HEK293 (cell line): ENCODE measurements around the gene AP5S1.

Source experiments
- HOXD13 ChIP-seq: sonication (generic); formaldehyde crosslinking; IDR thresholded peaks from 2 replicates; pipeline ENCODE4 v1.8.0; 2022; ENCODE audit warnings: missing genetic modification reagents, borderline replicate concordance
- KLF9 ChIP-seq: fragments of 450-650 bp; formaldehyde crosslinking; IDR thresholded peaks from 2 replicates; pipeline ENCODE4 v1.5.1; 2016; ENCODE audit warnings: missing biosample characterization, missing genetic modification characterization, low read depth
- SP2 ChIP-seq: fragments of 450-650 bp; formaldehyde crosslinking; IDR thresholded peaks from 2 replicates; pipeline ENCODE4 v1.5.1; 2016; ENCODE audit warnings: missing biosample characterization, missing genetic modification characterization
- YY1 ChIP-seq: fragments of 450-650 bp; formaldehyde crosslinking; IDR thresholded peaks from 2 replicates; pipeline ENCODE4 v1.5.1; 2018; ENCODE audit warnings: missing biosample characterization, missing genetic modification characterization
- ZBTB21 ChIP-seq: fragments of 450-650 bp; formaldehyde crosslinking; IDR thresholded peaks from 2 replicates; pipeline ENCODE4 v1.5.1; 2017; ENCODE audit warnings: missing biosample characterization, missing genetic modification characterization
- ZFP41 ChIP-seq: fragments of 450-650 bp; formaldehyde crosslinking; IDR thresholded peaks from 2 replicates; pipeline ENCODE4 v1.5.1; 2016; ENCODE audit warnings: missing biosample characterization, missing genetic modification characterization, borderline replicate concordance
- ZNF366 ChIP-seq: fragments of 450-650 bp; formaldehyde crosslinking; conservative IDR thresholded peaks from 2 replicates; pipeline ENCODE4 v1.5.1; 2016; ENCODE audit warnings: missing biosample characterization, missing genetic modification characterization
- ZNF529 ChIP-seq: fragments of 450-650 bp; formaldehyde crosslinking; IDR thresholded peaks from 2 replicates; pipeline ENCODE4 v1.5.1; 2017; ENCODE audit warnings: missing genetic modification characterization, missing biosample characterization; ENCODE audit not compliant: insufficient replicate concordance
- TF ChIP-seq, protein P1 (sequence below): fragments of 450-650 bp; formaldehyde crosslinking; conservative IDR thresholded peaks from 2 replicates; pipeline ENCODE4 v1.5.1; 2016; ENCODE audit warnings: low read depth, missing biosample characterization, missing genetic modification characterization
- TF ChIP-seq, protein P2 (sequence below): fragments of 450-650 bp; formaldehyde crosslinking; IDR thresholded peaks from 2 replicates; pipeline ENCODE4 v1.5.1; 2016; ENCODE audit warnings: missing biosample characterization, missing genetic modification characterization
- TF ChIP-seq, protein P3 (sequence below): fragments of 450-650 bp; formaldehyde crosslinking; IDR thresholded peaks from 2 replicates; pipeline ENCODE4 v1.5.1; 2016; ENCODE audit warnings: missing biosample characterization, missing genetic modification characterization, low read depth

DNA sequence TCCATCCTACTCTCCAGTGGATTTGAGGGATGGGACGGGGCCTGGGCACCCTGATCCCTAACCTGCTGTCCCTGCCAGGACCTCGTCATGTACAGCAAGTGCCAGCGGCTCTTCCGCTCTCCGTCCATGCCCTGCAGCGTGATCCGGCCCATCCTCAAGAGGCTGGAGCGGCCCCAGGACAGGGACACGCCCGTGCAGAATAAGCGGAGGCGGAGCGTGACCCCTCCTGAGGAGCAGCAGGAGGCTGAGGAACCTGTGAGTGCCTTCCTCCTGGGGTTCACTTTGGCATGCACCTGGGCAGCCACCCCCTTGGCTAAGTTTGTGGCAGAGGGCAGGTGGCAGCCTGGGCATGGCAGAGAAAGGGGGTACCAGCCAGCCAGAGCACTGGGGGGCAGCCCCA is 18.5 kb upstream of the AP5S1 start:
- TF ChIP-seq ZBTB21 (tag by site-specific recombination) (no peak), KLF9 (tag by site-specific recombination) (no peak), YY1 (no peak), HOXD13 (CRISPR knock-in tag) (no peak), SP2 (no peak), ZFP41 (tag by site-specific recombination) (no peak), ZNF366 (tag by site-specific recombination) (no peak), ZNF529 (no peak)
- TF ChIP-seq, protein P1, sequence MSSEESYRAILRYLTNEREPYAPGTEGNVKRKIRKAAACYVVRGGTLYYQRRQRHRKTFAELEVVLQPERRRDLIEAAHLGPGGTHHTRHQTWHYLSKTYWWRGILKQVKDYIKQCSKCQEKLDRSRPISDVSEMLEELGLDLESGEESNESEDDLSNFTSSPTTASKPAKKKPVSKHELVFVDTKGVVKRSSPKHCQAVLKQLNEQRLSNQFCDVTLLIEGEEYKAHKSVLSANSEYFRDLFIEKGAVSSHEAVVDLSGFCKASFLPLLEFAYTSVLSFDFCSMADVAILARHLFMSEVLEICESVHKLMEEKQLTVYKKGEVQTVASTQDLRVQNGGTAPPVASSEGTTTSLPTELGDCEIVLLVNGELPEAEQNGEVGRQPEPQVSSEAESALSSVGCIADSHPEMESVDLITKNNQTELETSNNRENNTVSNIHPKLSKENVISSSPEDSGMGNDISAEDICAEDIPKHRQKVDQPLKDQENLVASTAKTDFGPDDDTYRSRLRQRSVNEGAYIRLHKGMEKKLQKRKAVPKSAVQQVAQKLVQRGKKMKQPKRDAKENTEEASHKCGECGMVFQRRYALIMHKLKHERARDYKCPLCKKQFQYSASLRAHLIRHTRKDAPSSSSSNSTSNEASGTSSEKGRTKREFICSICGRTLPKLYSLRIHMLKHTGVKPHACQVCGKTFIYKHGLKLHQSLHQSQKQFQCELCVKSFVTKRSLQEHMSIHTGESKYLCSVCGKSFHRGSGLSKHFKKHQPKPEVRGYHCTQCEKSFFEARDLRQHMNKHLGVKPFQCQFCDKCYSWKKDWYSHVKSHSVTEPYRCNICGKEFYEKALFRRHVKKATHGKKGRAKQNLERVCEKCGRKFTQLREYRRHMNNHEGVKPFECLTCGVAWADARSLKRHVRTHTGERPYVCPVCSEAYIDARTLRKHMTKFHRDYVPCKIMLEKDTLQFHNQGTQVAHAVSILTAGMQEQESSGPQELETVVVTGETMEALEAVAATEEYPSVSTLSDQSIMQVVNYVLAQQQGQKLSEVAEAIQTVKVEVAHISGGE (tag by site-specific recombination), result no peak
- TF ChIP-seq, protein P2, sequence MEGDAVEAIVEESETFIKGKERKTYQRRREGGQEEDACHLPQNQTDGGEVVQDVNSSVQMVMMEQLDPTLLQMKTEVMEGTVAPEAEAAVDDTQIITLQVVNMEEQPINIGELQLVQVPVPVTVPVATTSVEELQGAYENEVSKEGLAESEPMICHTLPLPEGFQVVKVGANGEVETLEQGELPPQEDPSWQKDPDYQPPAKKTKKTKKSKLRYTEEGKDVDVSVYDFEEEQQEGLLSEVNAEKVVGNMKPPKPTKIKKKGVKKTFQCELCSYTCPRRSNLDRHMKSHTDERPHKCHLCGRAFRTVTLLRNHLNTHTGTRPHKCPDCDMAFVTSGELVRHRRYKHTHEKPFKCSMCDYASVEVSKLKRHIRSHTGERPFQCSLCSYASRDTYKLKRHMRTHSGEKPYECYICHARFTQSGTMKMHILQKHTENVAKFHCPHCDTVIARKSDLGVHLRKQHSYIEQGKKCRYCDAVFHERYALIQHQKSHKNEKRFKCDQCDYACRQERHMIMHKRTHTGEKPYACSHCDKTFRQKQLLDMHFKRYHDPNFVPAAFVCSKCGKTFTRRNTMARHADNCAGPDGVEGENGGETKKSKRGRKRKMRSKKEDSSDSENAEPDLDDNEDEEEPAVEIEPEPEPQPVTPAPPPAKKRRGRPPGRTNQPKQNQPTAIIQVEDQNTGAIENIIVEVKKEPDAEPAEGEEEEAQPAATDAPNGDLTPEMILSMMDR, result no peak
- TF ChIP-seq, protein P3, sequence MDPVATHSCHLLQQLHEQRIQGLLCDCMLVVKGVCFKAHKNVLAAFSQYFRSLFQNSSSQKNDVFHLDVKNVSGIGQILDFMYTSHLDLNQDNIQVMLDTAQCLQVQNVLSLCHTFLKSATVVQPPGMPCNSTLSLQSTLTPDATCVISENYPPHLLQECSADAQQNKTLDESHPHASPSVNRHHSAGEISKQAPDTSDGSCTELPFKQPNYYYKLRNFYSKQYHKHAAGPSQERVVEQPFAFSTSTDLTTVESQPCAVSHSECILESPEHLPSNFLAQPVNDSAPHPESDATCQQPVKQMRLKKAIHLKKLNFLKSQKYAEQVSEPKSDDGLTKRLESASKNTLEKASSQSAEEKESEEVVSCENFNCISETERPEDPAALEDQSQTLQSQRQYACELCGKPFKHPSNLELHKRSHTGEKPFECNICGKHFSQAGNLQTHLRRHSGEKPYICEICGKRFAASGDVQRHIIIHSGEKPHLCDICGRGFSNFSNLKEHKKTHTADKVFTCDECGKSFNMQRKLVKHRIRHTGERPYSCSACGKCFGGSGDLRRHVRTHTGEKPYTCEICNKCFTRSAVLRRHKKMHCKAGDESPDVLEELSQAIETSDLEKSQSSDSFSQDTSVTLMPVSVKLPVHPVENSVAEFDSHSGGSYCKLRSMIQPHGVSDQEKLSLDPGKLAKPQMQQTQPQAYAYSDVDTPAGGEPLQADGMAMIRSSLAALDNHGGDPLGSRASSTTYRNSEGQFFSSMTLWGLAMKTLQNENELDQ (tag by site-specific recombination), result no peak
